Liver (tissue), 3 donors: ENCODE data around the gene SOCS2.

ENCODE experiments used
- FOXA1 ChIP-seq: IDR thresholded peaks from 2 replicates; pipeline ENCODE4 v1.6.1; 2016; ENCODE audit warnings: antibody characterized with exemption
- FOXA2 ChIP-seq: IDR thresholded peaks from 2 replicates; pipeline ENCODE4 v1.6.1; 2016; ENCODE audit warnings: antibody characterized with exemption
- JUND ChIP-seq, 2 donors: IDR thresholded peaks; 2 replicates each; pipeline ENCODE4 v1.6.1; 2016; ENCODE audit warnings: antibody characterized with exemption in 2 of 2
- RAD21 ChIP-seq, 2 donors: IDR thresholded peaks; 2 replicates each; pipeline ENCODE4 v1.6.1; 2016; ENCODE audit warnings: antibody characterized with exemption in 2 of 2, mild to moderate bottlenecking in 2 of 2
- RXRA ChIP-seq, 2 donors: IDR thresholded peaks; 2 replicates each; pipeline ENCODE4 v1.6.1; 2017 to 2018; ENCODE audit warnings: antibody characterized with exemption in 2 of 2, mild to moderate bottlenecking in 1 of 2
- SP1 ChIP-seq: IDR thresholded peaks from 2 replicates; pipeline ENCODE4 v1.6.1; 2018; ENCODE audit warnings: antibody characterized with exemption, mild to moderate bottlenecking
- TAF1 ChIP-seq: conservative IDR thresholded peaks from 2 replicates; pipeline ENCODE4 v1.6.1; 2016; ENCODE audit warnings: antibody characterized with exemption, mild to moderate bottlenecking
- YY1 ChIP-seq: IDR thresholded peaks from 2 replicates; pipeline ENCODE4 v1.6.1; 2016; ENCODE audit warnings: antibody characterized with exemption, mild to moderate bottlenecking
- TF ChIP-seq, protein P1 (sequence below): fragments of 150-350 bp; IDR thresholded peaks from 2 replicates; pipeline ENCODE4 v1.5.1; 2017; ENCODE audit warnings: improper control_type of control experiment, low read depth, low read length; ENCODE audit not compliant: missing input control
- TF ChIP-seq, protein P2 (sequence below): IDR thresholded peaks from 2 replicates; pipeline ENCODE4 v1.6.1; 2016; ENCODE audit warnings: antibody characterized with exemption
- TF ChIP-seq, protein P3 (sequence below): IDR thresholded peaks from 2 replicates; pipeline ENCODE4 v1.6.1; 2016; ENCODE audit warnings: antibody characterized with exemption, mild to moderate bottlenecking
- TF ChIP-seq, protein P4 (sequence below): IDR thresholded peaks from 2 replicates; pipeline ENCODE4 v1.6.1; 2016; ENCODE audit warnings: antibody characterized with exemption
- TF ChIP-seq, protein P5 (sequence below): IDR thresholded peaks from 2 replicates; pipeline ENCODE4 v1.6.1; 2016; ENCODE audit warnings: antibody characterized with exemption
- donor health status: healthy.
- donor health status: healthy.

DNA sequence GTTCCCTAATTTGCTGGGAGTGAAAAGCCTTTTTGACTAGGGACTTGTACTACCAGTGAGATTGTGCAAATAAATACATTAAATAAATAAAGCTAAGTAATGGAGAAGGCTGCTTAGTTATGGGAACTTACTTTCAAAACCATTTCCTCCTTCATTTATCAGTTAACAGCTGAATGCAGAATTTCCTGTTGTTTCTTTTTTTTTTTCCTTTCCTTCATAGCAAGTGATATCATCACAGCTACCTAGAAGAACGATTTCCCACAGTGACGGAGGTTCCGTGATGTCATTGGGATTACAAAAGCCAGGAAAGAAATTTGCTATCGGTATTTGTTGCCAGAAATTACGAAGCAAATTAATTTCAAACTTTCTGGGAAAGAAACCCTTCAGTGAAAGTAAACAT lies 42.1 kb upstream of the SOCS2 start:
- TF ChIP-seq, protein P1, sequence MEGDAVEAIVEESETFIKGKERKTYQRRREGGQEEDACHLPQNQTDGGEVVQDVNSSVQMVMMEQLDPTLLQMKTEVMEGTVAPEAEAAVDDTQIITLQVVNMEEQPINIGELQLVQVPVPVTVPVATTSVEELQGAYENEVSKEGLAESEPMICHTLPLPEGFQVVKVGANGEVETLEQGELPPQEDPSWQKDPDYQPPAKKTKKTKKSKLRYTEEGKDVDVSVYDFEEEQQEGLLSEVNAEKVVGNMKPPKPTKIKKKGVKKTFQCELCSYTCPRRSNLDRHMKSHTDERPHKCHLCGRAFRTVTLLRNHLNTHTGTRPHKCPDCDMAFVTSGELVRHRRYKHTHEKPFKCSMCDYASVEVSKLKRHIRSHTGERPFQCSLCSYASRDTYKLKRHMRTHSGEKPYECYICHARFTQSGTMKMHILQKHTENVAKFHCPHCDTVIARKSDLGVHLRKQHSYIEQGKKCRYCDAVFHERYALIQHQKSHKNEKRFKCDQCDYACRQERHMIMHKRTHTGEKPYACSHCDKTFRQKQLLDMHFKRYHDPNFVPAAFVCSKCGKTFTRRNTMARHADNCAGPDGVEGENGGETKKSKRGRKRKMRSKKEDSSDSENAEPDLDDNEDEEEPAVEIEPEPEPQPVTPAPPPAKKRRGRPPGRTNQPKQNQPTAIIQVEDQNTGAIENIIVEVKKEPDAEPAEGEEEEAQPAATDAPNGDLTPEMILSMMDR, result no peak
- TF ChIP-seq, protein P2, sequence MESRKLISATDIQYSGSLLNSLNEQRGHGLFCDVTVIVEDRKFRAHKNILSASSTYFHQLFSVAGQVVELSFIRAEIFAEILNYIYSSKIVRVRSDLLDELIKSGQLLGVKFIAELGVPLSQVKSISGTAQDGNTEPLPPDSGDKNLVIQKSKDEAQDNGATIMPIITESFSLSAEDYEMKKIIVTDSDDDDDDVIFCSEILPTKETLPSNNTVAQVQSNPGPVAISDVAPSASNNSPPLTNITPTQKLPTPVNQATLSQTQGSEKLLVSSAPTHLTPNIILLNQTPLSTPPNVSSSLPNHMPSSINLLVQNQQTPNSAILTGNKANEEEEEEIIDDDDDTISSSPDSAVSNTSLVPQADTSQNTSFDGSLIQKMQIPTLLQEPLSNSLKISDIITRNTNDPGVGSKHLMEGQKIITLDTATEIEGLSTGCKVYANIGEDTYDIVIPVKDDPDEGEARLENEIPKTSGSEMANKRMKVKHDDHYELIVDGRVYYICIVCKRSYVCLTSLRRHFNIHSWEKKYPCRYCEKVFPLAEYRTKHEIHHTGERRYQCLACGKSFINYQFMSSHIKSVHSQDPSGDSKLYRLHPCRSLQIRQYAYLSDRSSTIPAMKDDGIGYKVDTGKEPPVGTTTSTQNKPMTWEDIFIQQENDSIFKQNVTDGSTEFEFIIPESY, result no peak
- TF ChIP-seq JUND (IDR thresholded peaks at IDR 0.05) (no peak), YY1 (no peak), RXRA (IDR thresholded peaks at IDR 0.05) (no peak), TAF1 (no peak), SP1 (no peak), FOXA2 (no peak), RAD21 (IDR thresholded peaks at IDR 0.05) (no peak), FOXA1 (no peak)
- TF ChIP-seq, protein P3, sequence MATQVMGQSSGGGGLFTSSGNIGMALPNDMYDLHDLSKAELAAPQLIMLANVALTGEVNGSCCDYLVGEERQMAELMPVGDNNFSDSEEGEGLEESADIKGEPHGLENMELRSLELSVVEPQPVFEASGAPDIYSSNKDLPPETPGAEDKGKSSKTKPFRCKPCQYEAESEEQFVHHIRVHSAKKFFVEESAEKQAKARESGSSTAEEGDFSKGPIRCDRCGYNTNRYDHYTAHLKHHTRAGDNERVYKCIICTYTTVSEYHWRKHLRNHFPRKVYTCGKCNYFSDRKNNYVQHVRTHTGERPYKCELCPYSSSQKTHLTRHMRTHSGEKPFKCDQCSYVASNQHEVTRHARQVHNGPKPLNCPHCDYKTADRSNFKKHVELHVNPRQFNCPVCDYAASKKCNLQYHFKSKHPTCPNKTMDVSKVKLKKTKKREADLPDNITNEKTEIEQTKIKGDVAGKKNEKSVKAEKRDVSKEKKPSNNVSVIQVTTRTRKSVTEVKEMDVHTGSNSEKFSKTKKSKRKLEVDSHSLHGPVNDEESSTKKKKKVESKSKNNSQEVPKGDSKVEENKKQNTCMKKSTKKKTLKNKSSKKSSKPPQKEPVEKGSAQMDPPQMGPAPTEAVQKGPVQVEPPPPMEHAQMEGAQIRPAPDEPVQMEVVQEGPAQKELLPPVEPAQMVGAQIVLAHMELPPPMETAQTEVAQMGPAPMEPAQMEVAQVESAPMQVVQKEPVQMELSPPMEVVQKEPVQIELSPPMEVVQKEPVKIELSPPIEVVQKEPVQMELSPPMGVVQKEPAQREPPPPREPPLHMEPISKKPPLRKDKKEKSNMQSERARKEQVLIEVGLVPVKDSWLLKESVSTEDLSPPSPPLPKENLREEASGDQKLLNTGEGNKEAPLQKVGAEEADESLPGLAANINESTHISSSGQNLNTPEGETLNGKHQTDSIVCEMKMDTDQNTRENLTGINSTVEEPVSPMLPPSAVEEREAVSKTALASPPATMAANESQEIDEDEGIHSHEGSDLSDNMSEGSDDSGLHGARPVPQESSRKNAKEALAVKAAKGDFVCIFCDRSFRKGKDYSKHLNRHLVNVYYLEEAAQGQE, result no peak
- TF ChIP-seq, protein P4, sequence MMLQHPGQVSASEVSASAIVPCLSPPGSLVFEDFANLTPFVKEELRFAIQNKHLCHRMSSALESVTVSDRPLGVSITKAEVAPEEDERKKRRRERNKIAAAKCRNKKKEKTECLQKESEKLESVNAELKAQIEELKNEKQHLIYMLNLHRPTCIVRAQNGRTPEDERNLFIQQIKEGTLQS, result no peak
- TF ChIP-seq, protein P5, sequence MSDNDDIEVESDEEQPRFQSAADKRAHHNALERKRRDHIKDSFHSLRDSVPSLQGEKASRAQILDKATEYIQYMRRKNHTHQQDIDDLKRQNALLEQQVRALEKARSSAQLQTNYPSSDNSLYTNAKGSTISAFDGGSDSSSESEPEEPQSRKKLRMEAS, result no peak
